Loucy (cell line): ENCODE data around the gene CIBAR2.
"Not testable (repeated sequence)": the region's sequence is repeated elsewhere in the genome, so short reads cannot be mapped to it uniquely, and the experiment has no call there.

ENCODE experiments used
- H2AFZ ChIP-seq: fragments of 200-600 bp; sonication (generic); 2 replicates; pipeline ENCODE4 v1.6.0; 2016; ENCODE audit warnings: antibody characterized with exemption, mild to moderate bottlenecking, low read length, moderate library complexity
- H3F3A ChIP-seq: fragments of 200-600 bp; 2 replicates; pipeline ENCODE4 v1.6.0; 2016; ENCODE audit warnings: antibody characterized with exemption, low read depth, mild to moderate bottlenecking
- H3K27me3 ChIP-seq: fragments of 200-600 bp; sonication (generic); 2 replicates; pipeline ENCODE4 v1.6.1; 2014; ENCODE audit warnings: low read length, mild to moderate bottlenecking; ENCODE audit not compliant: insufficient read depth, poor library complexity, severe bottlenecking
- H3K36me3 ChIP-seq: fragments of 200-600 bp; sonication (generic); 2 replicates; pipeline ENCODE4 v1.6.1; 2016; ENCODE audit warnings: low read length; ENCODE audit not compliant: insufficient read depth
- H3K4me1 ChIP-seq: fragments of 200-600 bp; sonication (generic); 2 replicates; pipeline ENCODE4 v1.5.1; 2014; ENCODE audit warnings: low read length, mild to moderate bottlenecking; ENCODE audit not compliant: insufficient read depth, poor library complexity, severe bottlenecking
- H3K4me2 ChIP-seq: fragments of 200-600 bp; sonication (generic); 2 replicates; pipeline ENCODE4 v1.6.0; 2014; ENCODE audit warnings: antibody characterized with exemption, low read length, low read depth, mild to moderate bottlenecking; ENCODE audit not compliant: poor library complexity, severe bottlenecking
- H3K4me3 ChIP-seq: fragments of 200-600 bp; sonication (generic); 2 replicates; pipeline ENCODE4 v1.5.1; 2014; ENCODE audit warnings: low read length, mild to moderate bottlenecking, mixed read lengths; ENCODE audit not compliant: poor library complexity, severe bottlenecking
- H3K79me2 ChIP-seq: fragments of 200-600 bp; sonication (generic); 2 replicates; pipeline ENCODE4 v1.6.1; 2014; ENCODE audit warnings: low read length; ENCODE audit not compliant: insufficient read depth
- H3K9ac ChIP-seq: fragments of 200-600 bp; sonication (generic); 2 replicates; pipeline ENCODE4 v1.6.0; 2014; ENCODE audit warnings: mild to moderate bottlenecking, low read depth, low read length, moderate library complexity; ENCODE audit not compliant: poor library complexity, severe bottlenecking
- H3K9me2 ChIP-seq: fragments of 200-600 bp; sonication (generic); replicated peaks from 2 replicates; pipeline ENCODE4 v1.6.1; 2016; ENCODE audit warnings: low read depth, low read length, mixed read lengths
- H3K9me3 ChIP-seq: fragments of 200-600 bp; sonication (generic); 2 replicates; pipeline ENCODE4 v1.6.1; 2014; ENCODE audit warnings: mild to moderate bottlenecking, antibody characterized with exemption, low read length, low read depth; ENCODE audit not compliant: insufficient read depth
- H4K20me1 ChIP-seq: fragments of 200-600 bp; sonication (generic); 2 replicates; pipeline ENCODE4 v1.6.0; 2014; ENCODE audit warnings: antibody characterized with exemption, low read length, mild to moderate bottlenecking; ENCODE audit not compliant: insufficient read depth, poor library complexity, severe bottlenecking
- EZH2phosphoT487 ChIP-seq: fragments of 200-600 bp; IDR thresholded peaks from 2 replicates; pipeline ENCODE4 v1.6.1; 2018; ENCODE audit warnings: antibody characterized with exemption, mild to moderate bottlenecking, moderate library complexity, borderline replicate concordance
- TF ChIP-seq, protein P1 (sequence below): fragments of 200-600 bp; sonication (generic); conservative IDR thresholded peaks from 2 replicates; pipeline ENCODE4 v1.5.1; 2014; ENCODE audit warnings: mild to moderate bottlenecking, antibody characterized with exemption, low read length

The CIBAR2 gene

DNA sequence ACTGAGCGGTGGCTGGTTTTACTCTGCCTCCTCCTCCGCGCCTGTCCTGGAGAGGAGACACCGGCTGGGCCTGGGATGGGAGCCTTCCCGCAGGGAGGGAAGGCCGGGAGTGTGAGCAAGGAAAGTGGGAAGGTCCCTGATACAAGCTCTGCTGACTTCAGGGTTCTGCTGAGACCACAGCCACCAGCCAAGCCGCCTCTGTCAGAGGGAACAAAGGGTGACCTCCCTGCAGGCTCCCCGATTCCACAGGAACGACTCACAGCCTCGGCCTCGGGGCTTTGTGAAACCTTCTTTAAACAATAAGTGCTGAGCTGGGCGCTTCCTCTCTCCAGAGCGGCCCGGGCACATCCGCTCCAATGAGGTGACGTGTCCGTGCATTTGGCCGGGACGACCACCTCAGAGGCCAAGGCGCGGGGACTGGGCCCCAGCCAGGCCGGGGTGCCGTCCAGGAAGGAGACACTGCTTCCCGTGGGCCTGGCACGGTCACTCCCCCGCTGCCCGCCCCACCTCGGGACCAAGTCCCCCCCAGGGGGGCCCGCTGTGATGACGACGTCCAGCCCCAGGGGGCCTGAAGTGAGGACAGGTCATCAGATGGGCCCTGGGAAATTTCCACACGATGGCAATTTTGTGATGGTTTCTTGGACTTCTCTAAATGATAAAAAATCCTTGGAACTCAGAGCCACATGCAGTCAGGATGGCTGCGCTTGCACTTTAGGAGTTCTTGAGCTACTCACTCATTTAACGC lies 11.8 kb upstream of the CIBAR2 start:
- Histone ChIP-seq H3K9me2 (no peaks in the 10 kb centered on the region), H3K36me3 (no peaks in the 10 kb centered on the region), H3K9ac (no peak overlapping the region), H3K4me1 (no peaks in the 10 kb centered on the region), H3F3A (no peaks in the 10 kb centered on the region), H2AFZ (no peak overlapping the region), H3K9me3 (no peaks in the 10 kb centered on the region), H3K79me2 (no peaks in the 10 kb centered on the region), H3K27me3 (no peaks in the 10 kb centered on the region), H4K20me1 (no peaks in the 10 kb centered on the region), H3K4me3 (no peak overlapping the region), H3K4me2 (no peak overlapping the region)
- TF ChIP-seq EZH2phosphoT487, result no peak
- TF ChIP-seq, protein P1, sequence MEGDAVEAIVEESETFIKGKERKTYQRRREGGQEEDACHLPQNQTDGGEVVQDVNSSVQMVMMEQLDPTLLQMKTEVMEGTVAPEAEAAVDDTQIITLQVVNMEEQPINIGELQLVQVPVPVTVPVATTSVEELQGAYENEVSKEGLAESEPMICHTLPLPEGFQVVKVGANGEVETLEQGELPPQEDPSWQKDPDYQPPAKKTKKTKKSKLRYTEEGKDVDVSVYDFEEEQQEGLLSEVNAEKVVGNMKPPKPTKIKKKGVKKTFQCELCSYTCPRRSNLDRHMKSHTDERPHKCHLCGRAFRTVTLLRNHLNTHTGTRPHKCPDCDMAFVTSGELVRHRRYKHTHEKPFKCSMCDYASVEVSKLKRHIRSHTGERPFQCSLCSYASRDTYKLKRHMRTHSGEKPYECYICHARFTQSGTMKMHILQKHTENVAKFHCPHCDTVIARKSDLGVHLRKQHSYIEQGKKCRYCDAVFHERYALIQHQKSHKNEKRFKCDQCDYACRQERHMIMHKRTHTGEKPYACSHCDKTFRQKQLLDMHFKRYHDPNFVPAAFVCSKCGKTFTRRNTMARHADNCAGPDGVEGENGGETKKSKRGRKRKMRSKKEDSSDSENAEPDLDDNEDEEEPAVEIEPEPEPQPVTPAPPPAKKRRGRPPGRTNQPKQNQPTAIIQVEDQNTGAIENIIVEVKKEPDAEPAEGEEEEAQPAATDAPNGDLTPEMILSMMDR, result no peak

DNA sequence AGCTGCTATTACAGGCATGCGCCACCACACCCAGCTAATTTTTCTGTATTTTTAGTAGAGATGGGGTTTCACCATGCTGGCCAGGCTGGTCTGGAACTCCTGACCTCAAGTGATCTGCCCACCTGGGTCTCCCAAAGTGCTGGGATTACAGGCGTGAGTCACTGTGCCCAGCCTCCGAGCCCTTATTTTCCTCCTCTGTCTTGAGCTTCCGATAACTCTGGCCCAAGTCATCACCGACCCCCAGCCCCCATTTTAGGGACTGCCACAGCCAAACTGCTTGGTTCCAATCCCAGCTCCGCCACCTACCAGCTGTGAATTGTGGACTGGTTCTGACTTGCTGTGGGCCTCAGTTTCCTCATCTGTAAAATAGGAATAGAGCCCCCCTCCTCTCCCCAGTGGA lies 11.2 kb upstream of the CIBAR2 start:
- not testable (repeated sequence) for H3K4me3 ChIP-seq, H3K9ac ChIP-seq, H3K79me2 ChIP-seq, H3K27me3 ChIP-seq, H3K4me2 ChIP-seq, H2AFZ ChIP-seq, H3K36me3 ChIP-seq, H3K9me2 ChIP-seq, H3K4me1 ChIP-seq, H4K20me1 ChIP-seq, H3K9me3 ChIP-seq, H3F3A ChIP-seq

DNA sequence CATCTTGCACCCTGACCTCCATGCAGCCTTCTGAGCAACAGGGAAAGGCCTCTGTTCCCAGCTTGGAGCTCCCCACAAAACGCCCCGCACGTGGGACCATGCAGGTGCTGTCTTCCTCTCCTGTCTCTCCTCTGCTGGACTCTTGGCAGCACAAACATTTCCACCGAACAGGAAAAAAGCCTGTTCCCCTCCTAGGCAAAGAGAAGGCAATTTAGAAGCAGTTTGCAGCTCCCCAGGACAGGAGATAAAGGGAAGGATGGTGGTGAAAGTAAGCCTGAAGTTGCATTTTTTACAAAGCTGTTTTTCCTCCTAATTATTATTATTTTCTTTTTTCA lies 7.7 kb upstream of the CIBAR2 start:
- no peaks in the 10 kb centered on the region for H3F3A ChIP-seq
- H4K20me1 ChIP-seq, result no peaks in the 10 kb centered on the region
- peaks cover 3% of the 10 kb centered on the region for H3K4me1 ChIP-seq
- no peak overlapping the region for H3K4me3 ChIP-seq
- no peaks in the 10 kb centered on the region for H3K27me3 ChIP-seq
- no peaks in the 10 kb centered on the region for H3K9me3 ChIP-seq
- no peaks in the 10 kb centered on the region for H3K79me2 ChIP-seq
- TF ChIP-seq EZH2phosphoT487, result no peak
- TF ChIP-seq, protein P1, result no peak
- no peak overlapping the region for H3K9ac ChIP-seq
- H3K9me2 ChIP-seq, result no peaks in the 10 kb centered on the region
- H3K4me2 ChIP-seq, result no peak overlapping the region
- no peaks in the 10 kb centered on the region for H3K36me3 ChIP-seq
- no peak overlapping the region for H2AFZ ChIP-seq

DNA sequence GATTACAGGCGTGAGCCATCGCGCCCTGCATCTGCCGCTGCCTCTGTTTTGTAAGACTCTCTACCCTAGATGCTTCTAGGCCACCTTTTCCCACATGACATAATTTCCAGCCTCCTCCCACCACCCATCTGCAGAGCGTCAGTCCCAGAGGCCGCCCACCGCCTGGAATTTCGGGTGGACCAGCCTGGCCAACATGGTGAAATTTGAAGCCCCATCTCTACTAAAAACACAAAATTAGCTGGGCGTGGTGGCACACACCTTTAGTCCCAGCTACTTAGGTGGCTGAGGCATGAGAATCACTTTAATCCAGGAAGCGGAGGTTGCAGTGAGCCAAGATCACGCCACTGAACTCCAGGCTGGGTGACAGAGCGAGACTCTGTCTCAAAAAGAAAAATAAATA lies 5.1 kb upstream of the CIBAR2 start:
- Histone ChIP-seq H3K9me3 (no peaks in the 10 kb centered on the region), H3F3A (no peaks in the 10 kb centered on the region), H3K4me2 (no peak overlapping the region), H3K79me2 (no peaks in the 10 kb centered on the region), H3K36me3 (no peaks in the 10 kb centered on the region), H3K4me3 (no peak overlapping the region), H3K9me2 (no peaks in the 10 kb centered on the region), H4K20me1 (no peaks in the 10 kb centered on the region), H3K27me3 (no peaks in the 10 kb centered on the region), H2AFZ (no peak overlapping the region), H3K4me1 (peaks cover 3% of the 10 kb centered on the region), H3K9ac (no peak overlapping the region)
- TF ChIP-seq EZH2phosphoT487, result no peak
- TF ChIP-seq, protein P1, result no peak
